ENCODE results near the gene GNG8. TPM values are rescaled to one million over a fixed set of nuclear protein-coding genes. Genes with fewer than 3 reads are reported as not detected.

The GNG8 gene
- polyA plus RNA-seq, 1 of the 3 experiments (the other 2 are of a cell fraction) = not detected

DNA sequence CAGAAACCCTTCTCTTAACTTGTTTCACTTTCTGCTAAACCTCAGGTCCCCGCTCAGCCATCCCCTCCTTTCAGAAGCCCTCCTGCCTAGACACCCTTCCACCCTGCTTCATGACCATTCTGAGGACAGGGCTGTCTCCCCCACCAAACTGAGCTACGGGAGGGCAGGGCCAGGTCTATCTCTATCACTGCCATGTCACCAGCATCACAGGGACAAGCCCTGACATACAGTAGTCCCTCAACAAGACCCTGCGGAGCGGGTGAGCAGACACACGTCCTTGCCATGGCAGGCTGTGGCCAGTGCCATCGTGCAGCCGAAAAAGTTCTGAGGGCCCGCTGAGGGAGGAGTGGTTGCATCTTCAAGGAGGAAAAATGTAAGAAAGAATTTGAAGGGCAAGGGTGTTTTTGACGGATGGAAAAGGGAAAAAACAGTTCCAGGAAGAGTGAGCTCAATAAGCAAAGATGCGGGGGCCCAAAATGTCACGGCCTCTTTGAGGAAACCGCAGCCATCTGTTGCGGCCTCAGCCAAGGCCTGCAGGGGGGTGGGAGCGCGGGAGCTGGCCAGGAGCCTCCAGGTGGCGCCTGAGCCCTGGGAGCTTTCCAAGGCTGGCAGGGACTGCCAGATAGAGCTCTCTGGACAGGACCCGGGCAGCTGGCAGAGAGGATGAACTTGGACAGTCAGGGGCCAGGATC lies 19.2 kb downstream of the GNG8 start (continued):
- TF ChIP-seq, protein P1, sequence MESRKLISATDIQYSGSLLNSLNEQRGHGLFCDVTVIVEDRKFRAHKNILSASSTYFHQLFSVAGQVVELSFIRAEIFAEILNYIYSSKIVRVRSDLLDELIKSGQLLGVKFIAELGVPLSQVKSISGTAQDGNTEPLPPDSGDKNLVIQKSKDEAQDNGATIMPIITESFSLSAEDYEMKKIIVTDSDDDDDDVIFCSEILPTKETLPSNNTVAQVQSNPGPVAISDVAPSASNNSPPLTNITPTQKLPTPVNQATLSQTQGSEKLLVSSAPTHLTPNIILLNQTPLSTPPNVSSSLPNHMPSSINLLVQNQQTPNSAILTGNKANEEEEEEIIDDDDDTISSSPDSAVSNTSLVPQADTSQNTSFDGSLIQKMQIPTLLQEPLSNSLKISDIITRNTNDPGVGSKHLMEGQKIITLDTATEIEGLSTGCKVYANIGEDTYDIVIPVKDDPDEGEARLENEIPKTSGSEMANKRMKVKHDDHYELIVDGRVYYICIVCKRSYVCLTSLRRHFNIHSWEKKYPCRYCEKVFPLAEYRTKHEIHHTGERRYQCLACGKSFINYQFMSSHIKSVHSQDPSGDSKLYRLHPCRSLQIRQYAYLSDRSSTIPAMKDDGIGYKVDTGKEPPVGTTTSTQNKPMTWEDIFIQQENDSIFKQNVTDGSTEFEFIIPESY (IDR thresholded peaks at IDR 0.05; ENCODE audit: borderline replicate concordance, low read depth) = no peak
- peak; percentile 67; the same call in 1 of the 2 replicates for TF ChIP-seq RCOR1 (IDR thresholded peaks at IDR 0.05; ENCODE audit: low read length)
- no peak for TF ChIP-seq EZH2phosphoT487 (IDR thresholded peaks at IDR 0.05; ENCODE audit: borderline replicate concordance, low read depth)
- TF ChIP-seq GABPA (IDR thresholded peaks at IDR 0.05; ENCODE audit: low read depth) = no peak
- TF ChIP-seq, protein P2, sequence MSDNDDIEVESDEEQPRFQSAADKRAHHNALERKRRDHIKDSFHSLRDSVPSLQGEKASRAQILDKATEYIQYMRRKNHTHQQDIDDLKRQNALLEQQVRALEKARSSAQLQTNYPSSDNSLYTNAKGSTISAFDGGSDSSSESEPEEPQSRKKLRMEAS (IDR thresholded peaks at IDR 0.05; ENCODE audit: low read depth) = no peak
- no peak for TF ChIP-seq JUND (IDR thresholded peaks at IDR 0.05)
- TF ChIP-seq USF2 (IDR thresholded peaks at IDR 0.05; ENCODE audit: borderline replicate concordance, low read depth, low read length) = no peak
- TF ChIP-seq PBX3 (IDR thresholded peaks at IDR 0.05) = no peak
- peak; percentile 92 for TF ChIP-seq SMC3 (IDR thresholded peaks at IDR 0.05; ENCODE audit: low read depth, low read length)
- TF ChIP-seq, protein P3, sequence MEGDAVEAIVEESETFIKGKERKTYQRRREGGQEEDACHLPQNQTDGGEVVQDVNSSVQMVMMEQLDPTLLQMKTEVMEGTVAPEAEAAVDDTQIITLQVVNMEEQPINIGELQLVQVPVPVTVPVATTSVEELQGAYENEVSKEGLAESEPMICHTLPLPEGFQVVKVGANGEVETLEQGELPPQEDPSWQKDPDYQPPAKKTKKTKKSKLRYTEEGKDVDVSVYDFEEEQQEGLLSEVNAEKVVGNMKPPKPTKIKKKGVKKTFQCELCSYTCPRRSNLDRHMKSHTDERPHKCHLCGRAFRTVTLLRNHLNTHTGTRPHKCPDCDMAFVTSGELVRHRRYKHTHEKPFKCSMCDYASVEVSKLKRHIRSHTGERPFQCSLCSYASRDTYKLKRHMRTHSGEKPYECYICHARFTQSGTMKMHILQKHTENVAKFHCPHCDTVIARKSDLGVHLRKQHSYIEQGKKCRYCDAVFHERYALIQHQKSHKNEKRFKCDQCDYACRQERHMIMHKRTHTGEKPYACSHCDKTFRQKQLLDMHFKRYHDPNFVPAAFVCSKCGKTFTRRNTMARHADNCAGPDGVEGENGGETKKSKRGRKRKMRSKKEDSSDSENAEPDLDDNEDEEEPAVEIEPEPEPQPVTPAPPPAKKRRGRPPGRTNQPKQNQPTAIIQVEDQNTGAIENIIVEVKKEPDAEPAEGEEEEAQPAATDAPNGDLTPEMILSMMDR (IDR thresholded peaks at IDR 0.05) = peak; percentile 60
- TF ChIP-seq FOXM1 (IDR thresholded peaks at IDR 0.05; ENCODE audit: low read depth) = no peak
- no peak for TF ChIP-seq NRF1 (IDR thresholded peaks at IDR 0.05; ENCODE audit: low read depth, low read length)

GRCh38 chr19:46615966-46616365 lies 20.0 kb downstream of the GNG8 start:
- DNase-seq = no peak
- ChIA-PET POLR2A (interaction anchor here (1.1 to 2.8 kb wide), 2 partner anchors 15 kb away, joined by 3 to 40 read pairs; no protein-coding TSS in a partner anchor), CTCF (interaction anchor here (1.5 to 23.7 kb wide), 7 partner anchors 13 to 151 kb away, joined by 3 to 471 read pairs (median 12); partner anchors contain the start of genes CALM3 and DACT3)
- Histone ChIP-seq H2AFZ (ENCODE audit: low read depth) (no peak overlapping the region), H3K27ac (ENCODE audit: low read depth in 2 of 2, low read length in 1 of 2) (no peak overlapping the region), H3K27me3 (ENCODE audit: insufficient read depth) (no peaks in the 10 kb centered on the region), H3F3A (replicated peaks; ENCODE audit: insufficient read depth) (peaks cover 7% of the 10 kb centered on the region), H3K4me3 (ENCODE audit: low read depth in 2 of 2, low read length in 1 of 2) (no peak overlapping the region), H3K79me2 (ENCODE audit: insufficient read depth) (no peaks in the 10 kb centered on the region), H3K36me3 (replicated peaks in 1 of 2; ENCODE audit: control insufficient read depth in 1 of 2, insufficient read depth in 2 of 2, low read length in 1 of 2) (peaks cover 0 to under 1% of the 10 kb centered on the region in 2 experiments), H3K9me3 (no peaks in the 10 kb centered on the region), H4K20me1 (ENCODE audit: insufficient read depth) (no peaks in the 10 kb centered on the region), H3K4me1 (ENCODE audit: control insufficient read depth in 1 of 2, insufficient read depth in 2 of 2, low read depth in 1 of 2, low read length in 1 of 2) (peaks cover 0 to 36% of the 10 kb centered on the region in 2 experiments; a peak in 3 of 4 replicates), H3K9me2 (no peaks in the 10 kb centered on the region), H3K4me2 (no peak overlapping the region), H3K9ac (no peak overlapping the region)
- WGBS (ENCODE audit: low lambda C conversion rate) = 76% methylated on average over 10 of the region's 10 CpGs
- TF ChIP-seq EZH2phosphoT487 (IDR thresholded peaks at IDR 0.05; ENCODE audit: borderline replicate concordance, low read depth) = no peak
- no peak for TF ChIP-seq MXI1 (IDR thresholded peaks at IDR 0.05; ENCODE audit: low read depth, low read length)
- TF ChIP-seq NFIC (IDR thresholded peaks at IDR 0.05; ENCODE audit: borderline replicate concordance) = no peak
- TF ChIP-seq JUND (IDR thresholded peaks at IDR 0.05) = no peak
- no peak for TF ChIP-seq RFX5 (IDR thresholded peaks at IDR 0.05; ENCODE audit: low read length)
- TF ChIP-seq MEF2A (IDR thresholded peaks at IDR 0.05; ENCODE audit: borderline replicate concordance, low read depth) = no peak
- no peak for TF ChIP-seq RCOR1 (IDR thresholded peaks at IDR 0.05; ENCODE audit: low read length)
- TF ChIP-seq USF1 (IDR thresholded peaks at IDR 0.05; ENCODE audit: borderline replicate concordance, low read depth) = no peak
- TF ChIP-seq POLR2AphosphoS5 (IDR thresholded peaks at IDR 0.05; ENCODE audit: low read depth, low read length) = no peak
- no peak for TF ChIP-seq TCF12 (IDR thresholded peaks at IDR 0.05)
- TF ChIP-seq FOXM1 (IDR thresholded peaks at IDR 0.05; ENCODE audit: low read depth) = no peak
- no peak for TF ChIP-seq NRF1 (IDR thresholded peaks at IDR 0.05; ENCODE audit: low read depth, low read length)
- TF ChIP-seq SMC3 (IDR thresholded peaks at IDR 0.05; ENCODE audit: low read depth, low read length) = no peak
- TF ChIP-seq USF2 (IDR thresholded peaks at IDR 0.05; ENCODE audit: borderline replicate concordance, low read depth, low read length) = no peak
- TF ChIP-seq CHD2 (IDR thresholded peaks at IDR 0.05; ENCODE audit: low read length, partially characterized antibody) = no peak
